WERI-Rb-1 (cell line): ENCODE data around the gene PDZRN3.

Experiments used
- DNase-seq: peaks from one replicate; pipeline ENCODE4 v3.0.0-alpha.2; 2020
- H3K27ac ChIP-seq: fragments of 250-450 bp; sonication (Bioruptor Pico); 2 replicates; pipeline ENCODE4 v1.5.1; 2020; ENCODE audit warnings: mild to moderate bottlenecking, moderate library complexity
- H3K27me3 ChIP-seq: fragments of 250-450 bp; sonication (Bioruptor Pico); 2 replicates; pipeline ENCODE4 v1.5.1; 2021; ENCODE audit warnings: mild to moderate bottlenecking, low read depth, moderate library complexity; ENCODE audit not compliant: insufficient read depth, severe bottlenecking
- H3K36me3 ChIP-seq: fragments of 250-450 bp; sonication (Bioruptor Pico); 2 replicates; pipeline ENCODE4 v1.5.1; 2020; ENCODE audit warnings: mild to moderate bottlenecking, moderate library complexity
- H3K4me3 ChIP-seq: 2 replicates; pipeline ENCODE4 v1.5.1; 2011; ENCODE audit warnings: low read depth, mild to moderate bottlenecking, control low read depth, low read length
- H3K9me3 ChIP-seq: fragments of 250-450 bp; sonication (Bioruptor Pico); 2 replicates; pipeline ENCODE4 v1.5.1; 2021; ENCODE audit warnings: mild to moderate bottlenecking, moderate library complexity; ENCODE audit not compliant: severe bottlenecking
- TF ChIP-seq, protein P1 (sequence below): IDR thresholded peaks from 2 replicates; pipeline ENCODE4 v1.5.1; 2011; ENCODE audit warnings: low read depth, mild to moderate bottlenecking, control low read depth, inconsistent platforms, low read length

PDZRN3 gene

DNA sequence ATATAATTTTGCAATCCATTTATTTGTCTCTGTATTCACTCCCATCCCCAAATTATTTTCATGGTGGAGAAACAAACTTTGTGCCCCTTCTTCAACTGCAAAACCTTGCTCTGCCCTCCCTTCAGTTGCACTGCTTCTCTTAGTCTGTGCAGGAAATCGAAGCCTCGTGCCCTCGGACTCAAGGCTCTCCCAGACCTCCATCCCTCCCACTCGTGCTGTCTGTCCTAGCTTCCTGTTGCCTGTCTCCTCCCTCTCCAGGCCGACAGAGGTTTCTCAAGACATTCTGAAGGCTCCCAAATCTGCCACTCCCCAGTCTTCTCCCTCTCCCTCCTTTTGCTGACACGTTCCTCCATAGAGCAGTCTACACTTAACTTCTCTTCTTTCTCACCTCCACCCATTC, 177.6 kb downstream of the PDZRN3 start:
- Histone ChIP-seq H3K27me3 (no peaks in the 10 kb centered on the region), H3K4me3 (no peak overlapping the region), H3K36me3 (no peaks in the 10 kb centered on the region), H3K9me3 (no peaks in the 10 kb centered on the region), H3K27ac (no peak overlapping the region)
- TF ChIP-seq, protein P1, sequence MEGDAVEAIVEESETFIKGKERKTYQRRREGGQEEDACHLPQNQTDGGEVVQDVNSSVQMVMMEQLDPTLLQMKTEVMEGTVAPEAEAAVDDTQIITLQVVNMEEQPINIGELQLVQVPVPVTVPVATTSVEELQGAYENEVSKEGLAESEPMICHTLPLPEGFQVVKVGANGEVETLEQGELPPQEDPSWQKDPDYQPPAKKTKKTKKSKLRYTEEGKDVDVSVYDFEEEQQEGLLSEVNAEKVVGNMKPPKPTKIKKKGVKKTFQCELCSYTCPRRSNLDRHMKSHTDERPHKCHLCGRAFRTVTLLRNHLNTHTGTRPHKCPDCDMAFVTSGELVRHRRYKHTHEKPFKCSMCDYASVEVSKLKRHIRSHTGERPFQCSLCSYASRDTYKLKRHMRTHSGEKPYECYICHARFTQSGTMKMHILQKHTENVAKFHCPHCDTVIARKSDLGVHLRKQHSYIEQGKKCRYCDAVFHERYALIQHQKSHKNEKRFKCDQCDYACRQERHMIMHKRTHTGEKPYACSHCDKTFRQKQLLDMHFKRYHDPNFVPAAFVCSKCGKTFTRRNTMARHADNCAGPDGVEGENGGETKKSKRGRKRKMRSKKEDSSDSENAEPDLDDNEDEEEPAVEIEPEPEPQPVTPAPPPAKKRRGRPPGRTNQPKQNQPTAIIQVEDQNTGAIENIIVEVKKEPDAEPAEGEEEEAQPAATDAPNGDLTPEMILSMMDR: no peak
- DNase-seq: no peak

DNA sequence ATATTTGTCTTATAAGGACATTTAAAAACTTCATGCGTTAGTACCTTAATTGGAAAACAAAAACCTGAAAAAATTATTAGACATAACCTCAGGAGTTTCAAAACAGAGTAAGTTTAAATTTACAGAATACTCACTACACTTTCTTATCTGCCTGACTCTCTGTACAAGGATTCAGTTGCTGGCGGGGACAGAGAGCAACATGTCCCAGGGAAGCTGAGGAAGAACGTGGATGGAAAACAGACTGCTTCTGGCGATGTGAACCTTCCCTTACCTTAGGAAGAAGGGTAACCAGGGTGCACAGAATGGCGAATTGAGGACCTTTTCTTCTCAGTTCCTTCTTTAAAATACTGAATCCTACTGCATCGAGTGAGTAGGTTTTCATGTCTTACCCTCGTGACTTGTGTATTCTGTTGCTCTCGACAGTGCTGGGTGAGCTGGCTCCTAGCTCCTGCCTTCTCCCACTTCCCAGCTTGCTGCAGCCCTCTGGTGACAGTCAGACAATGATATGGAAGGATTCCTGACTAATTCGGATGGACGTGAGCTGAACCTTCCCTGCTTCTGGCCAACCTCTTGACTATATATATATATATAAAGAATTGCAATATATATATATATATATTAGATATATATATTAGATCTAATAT, 178.2 kb downstream of the PDZRN3 start:
- DNase-seq: no peak
- H3K27me3 ChIP-seq: no peaks in the 10 kb centered on the region
- TF ChIP-seq, protein P1: no peak
- H3K36me3 ChIP-seq: no peaks in the 10 kb centered on the region
- H3K4me3 ChIP-seq: no peak overlapping the region
- no peak overlapping the region for H3K27ac ChIP-seq
- H3K9me3 ChIP-seq: no peaks in the 10 kb centered on the region

DNA sequence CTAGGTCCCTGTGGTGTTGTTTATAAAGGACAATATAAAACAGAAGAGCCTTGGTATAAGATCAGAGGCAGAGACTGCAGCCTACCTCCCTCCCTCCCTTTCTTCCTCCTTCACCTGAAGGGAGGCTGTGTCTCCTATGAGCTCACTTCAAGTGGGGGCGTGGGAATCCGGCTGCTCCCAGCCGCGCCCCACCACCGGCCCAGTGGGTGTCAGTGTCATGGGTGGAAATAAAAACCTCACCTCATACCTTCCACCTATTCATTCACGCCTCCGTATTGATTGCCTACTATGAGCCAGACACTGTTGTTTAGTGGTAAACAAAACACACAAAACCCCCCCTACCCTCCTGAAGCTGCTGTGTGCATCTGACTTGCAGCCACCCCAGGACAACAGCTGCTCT, 181.9 kb downstream of the PDZRN3 start:
- DNase-seq: no peak
- Histone ChIP-seq H3K27me3 (no peaks in the 10 kb centered on the region), H3K27ac (no peak overlapping the region), H3K9me3 (no peaks in the 10 kb centered on the region), H3K4me3 (no peak overlapping the region), H3K36me3 (no peaks in the 10 kb centered on the region)
- TF ChIP-seq, protein P1: no peak

- no peak for DNase-seq
- Histone ChIP-seq H3K9me3 (no peaks in the 10 kb centered on the region), H3K36me3 (no peaks in the 10 kb centered on the region), H3K27ac (no peak overlapping the region), H3K27me3 (no peaks in the 10 kb centered on the region), H3K4me3 (no peak overlapping the region)
- TF ChIP-seq, protein P1: no peak
Observed at GRCh38 chr3:73442152-73442551, 182.6 kb downstream of the PDZRN3 start.

DNA sequence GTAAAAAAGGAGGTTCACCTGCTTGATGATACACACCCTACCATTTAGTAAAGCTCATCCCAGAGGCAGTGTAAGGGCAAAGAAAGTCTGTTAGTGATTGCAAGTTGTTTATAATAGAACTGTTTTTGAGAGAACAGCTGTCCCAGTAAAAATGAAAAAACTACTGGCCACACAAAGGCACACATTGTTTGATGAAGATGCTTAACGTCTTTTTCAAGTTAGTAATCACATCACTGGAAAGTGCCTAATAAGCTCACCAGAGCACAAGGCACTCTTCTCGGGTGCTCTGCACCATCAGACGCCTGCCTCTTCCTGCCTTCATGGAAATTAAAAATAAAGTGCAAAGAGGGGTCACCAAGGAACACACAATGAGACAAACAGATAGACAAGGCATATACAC, 186.9 kb downstream of the PDZRN3 start:
- TF ChIP-seq, protein P1: no peak
- H3K27ac ChIP-seq: no peak overlapping the region
- no peaks in the 10 kb centered on the region for H3K27me3 ChIP-seq
- H3K4me3 ChIP-seq: no peak overlapping the region
- no peaks in the 10 kb centered on the region for H3K9me3 ChIP-seq
- DNase-seq: no peak
- H3K36me3 ChIP-seq: no peaks in the 10 kb centered on the region

GRCh38 chr3:73435055-73435454, 189.7 kb downstream of the PDZRN3 start:
- Histone ChIP-seq H3K27me3 (no peaks in the 10 kb centered on the region), H3K36me3 (no peaks in the 10 kb centered on the region), H3K9me3 (no peaks in the 10 kb centered on the region), H3K27ac (no peak overlapping the region), H3K4me3 (no peak overlapping the region)
- no peak for DNase-seq
- TF ChIP-seq, protein P1: no peak
